GM19372 (cell line): ENCODE measurements around the gene ARAP1.

ENCODE experiments used
- ATAC-seq: cut with Tn5 transposase; IDR thresholded peaks from one replicate; pipeline ENCODE4 v1.9.1; 2021; ENCODE audit warnings: mild to moderate bottlenecking, low read depth, moderate library complexity; ENCODE audit not compliant: unreplicated experiment

Gene ARAP1

GRCh38 chr11:72764503-72764902 lies 12.3 kb upstream of the ARAP1 start:
- no peak for ATAC-seq

DNA sequence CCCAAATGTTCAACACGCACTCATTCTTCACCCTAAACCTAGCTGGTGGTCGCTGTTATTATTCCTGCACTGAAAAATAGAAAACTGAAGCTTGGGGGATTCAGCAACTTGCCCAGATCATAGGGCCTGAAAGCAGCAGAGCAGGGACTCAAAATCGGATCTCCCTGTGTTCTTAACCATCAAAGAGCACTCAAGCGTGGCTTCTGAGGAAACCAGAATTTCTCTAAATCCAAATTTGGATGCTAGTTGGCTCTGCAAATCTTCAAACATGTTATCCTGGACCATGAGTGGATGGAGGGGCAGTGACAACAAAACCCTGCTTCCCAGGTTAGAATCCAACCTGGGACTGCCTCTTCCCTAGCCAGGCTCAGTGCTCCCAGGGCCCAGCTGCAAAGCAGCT lies 11.6 kb upstream of the ARAP1 start:
- ATAC-seq: no peak

- no peak for ATAC-seq
These were observed 10.6 kb upstream of the ARAP1 start for GRCh38 chr11:72762641-72763304.

DNA sequence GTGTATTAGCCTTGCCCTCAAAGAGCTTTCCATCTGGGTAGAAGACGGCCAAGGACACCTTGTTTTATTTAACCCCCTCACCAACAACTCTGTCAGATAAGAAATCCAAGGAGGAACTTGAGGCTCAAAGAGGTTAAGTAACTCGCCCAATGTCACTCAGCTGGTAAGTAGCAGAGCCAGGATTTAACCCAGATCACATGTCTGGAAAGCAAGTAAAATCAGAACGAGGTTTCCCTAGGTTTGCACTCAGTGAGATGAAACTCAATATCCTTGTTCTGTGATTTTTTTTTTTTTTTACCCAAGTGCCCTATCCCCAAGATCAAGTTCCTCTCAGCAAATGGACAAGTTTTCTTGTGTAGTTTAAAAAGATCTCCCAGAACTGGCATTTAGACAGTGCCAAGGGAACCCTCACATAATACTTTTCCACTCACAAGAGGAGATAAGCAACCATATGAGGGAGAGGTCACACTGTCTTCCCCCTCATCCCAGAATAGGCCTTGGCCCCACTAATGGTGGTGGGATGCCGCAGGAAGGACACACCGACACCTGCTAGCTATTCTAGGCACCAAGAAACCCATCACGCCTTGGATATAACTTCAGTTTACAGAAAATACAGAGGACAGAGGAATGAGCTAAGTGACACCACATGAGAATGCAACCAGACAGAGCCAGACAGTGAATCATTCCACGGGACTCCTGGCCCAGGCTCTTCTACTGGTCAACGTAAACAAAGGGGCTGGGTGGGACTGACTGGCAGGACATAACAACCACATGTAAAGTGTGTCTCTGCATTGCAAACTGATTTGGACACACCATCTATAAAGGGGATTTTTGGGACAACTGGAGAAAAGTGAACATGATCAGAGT lies 8.6 kb upstream of the ARAP1 start:
- no peak for ATAC-seq

GRCh38 chr11:72759468-72759985 lies 7.3 kb upstream of the ARAP1 start:
- no peak for ATAC-seq

DNA sequence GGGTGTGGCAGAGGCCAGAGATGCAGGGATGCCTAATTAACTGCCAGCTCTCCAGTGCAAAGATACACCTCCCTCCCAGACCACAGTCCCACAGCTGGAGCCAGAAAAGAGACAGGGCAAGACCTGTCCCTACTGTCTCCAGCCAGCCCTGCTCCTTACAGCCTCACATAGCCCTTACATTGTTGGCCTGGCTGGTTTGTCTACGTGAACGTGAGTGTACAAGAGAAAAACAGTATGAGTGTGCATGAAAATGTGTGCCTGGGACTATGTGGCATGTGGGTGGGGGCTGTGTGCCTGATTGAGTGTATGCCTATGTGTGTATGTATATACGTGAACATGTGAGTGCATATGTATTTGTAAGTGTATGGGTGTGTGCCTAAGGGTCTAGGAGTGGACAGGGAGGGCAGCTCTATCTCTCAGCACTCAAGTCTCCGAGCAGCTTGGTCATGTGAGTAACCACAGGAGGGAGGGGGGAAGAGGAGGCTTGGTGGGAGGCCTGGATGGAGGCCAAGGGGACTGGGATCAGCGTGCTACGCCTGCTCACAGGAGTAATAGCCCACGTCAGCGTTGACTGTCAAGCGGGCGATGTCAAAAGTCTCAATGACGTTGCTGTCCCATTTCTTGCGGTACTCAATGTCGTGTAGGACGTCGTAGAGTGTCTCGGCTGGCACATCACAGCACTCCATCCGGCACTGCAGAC lies 6.6 kb upstream of the ARAP1 start:
- no peak for ATAC-seq

DNA sequence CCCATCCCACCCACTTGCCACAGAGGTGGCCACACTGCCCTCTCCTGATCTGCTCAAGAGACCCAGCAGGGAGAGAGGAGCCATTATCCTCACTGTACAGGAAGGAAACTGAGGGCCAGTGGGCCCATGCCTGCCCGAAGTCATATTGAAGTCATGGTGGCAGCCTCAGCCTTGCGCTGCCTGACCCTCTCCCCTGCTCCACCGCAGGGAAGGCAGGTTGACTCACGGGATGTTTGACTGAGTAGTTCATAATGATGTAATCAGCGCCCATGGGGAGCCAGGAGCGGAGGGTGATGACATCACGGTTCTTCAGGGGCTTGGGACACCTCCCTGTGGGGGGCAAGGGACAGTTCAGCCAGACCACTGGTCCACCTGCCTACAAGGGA lies 6.1 kb upstream of the ARAP1 start:
- no peak for ATAC-seq

DNA sequence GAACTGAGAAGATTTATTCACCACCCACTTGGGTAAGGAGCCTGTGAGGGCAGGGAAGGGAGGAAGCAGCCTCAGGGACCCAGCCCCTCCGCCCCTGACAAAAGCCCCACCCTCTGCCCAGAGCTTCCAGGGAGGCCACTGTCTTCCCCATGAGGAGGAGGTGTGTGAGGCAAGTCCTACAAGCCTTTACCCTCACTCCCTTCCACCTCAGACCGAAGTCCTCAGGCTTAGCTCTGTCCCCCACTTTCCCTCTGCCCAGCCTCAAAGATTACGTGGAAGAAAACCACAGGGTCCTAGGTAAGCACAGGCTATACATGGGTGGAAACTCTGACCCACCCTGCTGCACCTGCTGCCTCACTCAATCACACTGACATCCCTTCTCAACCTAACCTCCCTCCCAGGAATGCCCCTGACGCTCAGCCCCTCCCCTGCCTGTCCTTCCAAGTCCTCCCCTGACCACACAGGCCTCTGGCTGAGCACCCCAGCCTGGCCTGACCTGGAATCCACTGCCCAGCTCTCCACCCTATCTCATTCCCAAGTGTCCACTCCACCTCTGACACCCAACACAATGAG lies 3.6 kb upstream of the ARAP1 start:
- ATAC-seq: no peak

GRCh38 chr11:72754544-72755155 lies 2.4 kb upstream of the ARAP1 start:
- ATAC-seq: no peak

DNA sequence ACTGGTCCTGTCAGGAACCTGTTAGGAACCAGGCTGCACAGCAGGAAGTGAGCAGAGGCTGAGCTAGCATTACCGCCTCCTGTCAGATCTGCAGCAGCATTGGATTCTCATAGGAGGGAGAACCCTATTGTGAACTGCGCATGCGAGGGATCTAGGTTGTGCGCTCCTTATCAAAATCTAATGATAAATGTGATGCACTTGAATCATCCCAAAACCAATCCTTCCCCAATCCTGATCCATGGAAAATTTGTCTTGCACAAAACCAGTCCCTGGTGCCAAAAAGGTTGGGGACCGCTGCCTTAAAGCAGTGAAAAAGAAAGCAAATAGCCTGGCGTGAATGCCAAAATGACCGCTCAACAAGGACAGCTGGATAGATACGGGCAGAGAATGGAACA lies 1.9 kb upstream of the ARAP1 start:
- no peak for ATAC-seq

- ATAC-seq: no peak
These were observed 1.3 kb upstream of the ARAP1 start for GRCh38 chr11:72753341-72754148.

GRCh38 chr11:72751116-72752087 lies 806 bp downstream of the ARAP1 start:
- ATAC-seq: no peak

GRCh38 chr11:72750556-72751115 lies 1.6 kb downstream of the ARAP1 start:
- ATAC-seq: no peak

- no peak for ATAC-seq
These were observed 2.1 kb downstream of the ARAP1 start for GRCh38 chr11:72750086-72750485.

- no peak for ATAC-seq
These were observed 4.8 kb downstream of the ARAP1 start for GRCh38 chr11:72747289-72747855.

- no peak for ATAC-seq
These were observed 5.4 kb downstream of the ARAP1 start for GRCh38 chr11:72746821-72747220.

DNA sequence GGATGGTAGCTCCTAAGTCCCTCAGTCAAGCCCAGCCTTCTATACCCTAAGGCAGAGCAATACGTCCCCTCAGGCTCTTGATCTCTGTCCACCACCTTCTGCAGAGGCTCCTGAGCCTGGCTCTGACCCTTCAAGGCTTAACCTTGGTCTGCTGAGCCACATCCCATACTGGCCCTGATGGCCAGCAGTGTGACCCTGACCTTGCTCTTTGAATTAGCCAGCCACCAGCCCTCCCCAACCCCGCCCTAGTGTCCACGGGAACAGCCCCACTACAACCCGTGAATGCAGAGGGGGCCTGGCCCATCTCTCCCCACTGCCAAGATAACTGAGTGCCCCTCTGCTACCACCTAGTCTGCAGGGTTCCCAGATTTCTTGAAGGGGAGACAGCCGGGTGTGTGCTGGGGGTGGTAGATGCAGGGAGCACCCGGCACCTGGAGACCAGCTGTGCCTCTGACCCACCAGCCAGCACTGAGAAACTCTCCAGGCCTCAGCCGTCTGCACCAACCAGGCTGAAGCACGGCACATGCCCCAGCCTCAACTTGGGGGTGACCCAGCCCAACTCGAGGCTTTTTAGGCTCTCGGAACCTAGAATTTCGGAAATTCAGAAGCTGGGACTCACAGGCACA lies 6.2 kb downstream of the ARAP1 start:
- ATAC-seq: no peak
